ENCODE measurements around the gene EFCAB6.

- TF ChIP-seq POLR2AphosphoS5 (IDR thresholded peaks at IDR 0.05; ENCODE audit: low read depth, low read length) (no peak), POLR2A (IDR thresholded peaks at IDR 0.05; ENCODE audit: low read depth, low read length) (no peak), TAF1 (IDR thresholded peaks at IDR 0.05; ENCODE audit: low read depth, low read length) (no peak), POU2F2 (IDR thresholded peaks at IDR 0.05; ENCODE audit: low read depth, low read length) (no peak), SPI1 (IDR thresholded peaks at IDR 0.05; ENCODE audit: low read depth, low read length) (no peak)
Observed at GRCh38 chr22:43544289-43544673, 267.8 kb downstream of the EFCAB6 start.

All from GM12891 (cell line).